NOMO-1 treated with DMSO at 0.1 percent for 48 hours (cell line): ENCODE measurements around the gene RAB11FIP4.
A peak's percentile ranks its signal among the peaks of the same experiment; 100 is the strongest.

ENCODE experiments used
- DNase-seq: peaks from one replicate; lab custom pipeline; 2025; ENCODE audit not compliant: unreplicated experiment; lab: John Stamatoyannopoulos, UW

Gene RAB11FIP4

GRCh38 chr17:31495022-31495885, 103.8 kb downstream of the RAB11FIP4 start:
- no peak for DNase-seq

DNA sequence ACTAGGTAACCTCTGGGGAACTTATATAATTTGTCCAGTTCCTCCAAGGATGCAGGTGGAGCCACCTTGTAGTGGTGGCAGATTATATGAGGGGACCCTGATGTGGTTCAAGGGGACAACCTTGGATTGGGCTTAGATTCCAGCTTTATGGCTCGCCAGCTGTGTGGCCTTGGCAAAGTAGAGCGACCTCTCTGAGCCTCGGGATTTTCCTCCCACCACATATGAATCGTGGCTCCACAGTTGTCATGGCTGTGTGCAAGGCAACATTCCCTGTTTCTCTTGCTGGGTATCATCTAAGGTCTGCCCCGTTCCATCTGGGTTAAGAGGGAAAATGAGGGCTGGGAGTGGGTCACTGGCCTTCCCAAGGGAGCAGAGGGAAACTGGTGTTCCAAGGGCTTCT, 104.6 kb downstream of the RAB11FIP4 start:
- DNase-seq: no peak

GRCh38 chr17:31496601-31497000, 105.1 kb downstream of the RAB11FIP4 start:
- DNase-seq: no peak

- DNase-seq: no peak
Observed at GRCh38 chr17:31497431-31497830, 106.0 kb downstream of the RAB11FIP4 start.

DNA sequence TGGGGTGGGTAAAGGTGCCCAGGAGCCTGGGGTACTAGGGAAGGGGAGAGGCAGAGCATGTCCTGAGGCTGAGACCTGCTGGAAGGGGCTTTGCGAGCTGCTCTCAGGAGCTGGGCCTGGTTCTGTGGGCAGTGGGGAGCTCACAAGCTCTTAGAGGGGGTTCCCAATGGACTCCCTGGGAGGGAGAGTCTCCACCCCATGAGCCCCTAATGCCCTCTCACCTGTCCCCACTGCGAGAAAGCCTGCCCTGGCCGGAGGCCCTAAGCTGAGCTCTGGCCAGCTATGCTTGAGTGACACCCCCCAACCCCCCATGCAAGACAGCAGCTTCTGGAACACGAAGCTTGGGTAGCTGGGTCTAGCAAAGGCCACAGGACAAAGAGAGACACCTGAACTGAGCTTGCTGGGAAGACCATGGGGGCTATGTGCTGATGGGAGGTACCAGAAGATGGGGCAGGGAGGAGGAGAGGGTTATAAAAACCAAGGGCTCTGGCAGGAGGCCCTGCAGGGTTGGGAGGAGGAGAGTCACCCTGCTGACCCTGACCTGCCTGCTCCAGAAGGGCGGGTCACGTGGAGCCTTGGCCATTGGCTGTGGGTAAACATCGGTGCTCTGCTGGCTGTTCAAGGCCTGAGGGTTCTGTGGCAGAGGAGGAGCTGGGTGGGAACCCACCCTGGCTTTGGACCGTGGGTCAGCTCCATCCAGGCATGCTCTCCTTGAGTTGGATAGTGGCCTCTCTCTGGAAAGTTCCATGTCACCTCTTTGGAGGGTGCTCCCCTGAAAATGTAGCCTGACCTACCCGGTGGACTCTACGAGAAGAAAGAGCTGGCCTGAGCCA, 106.7 kb downstream of the RAB11FIP4 start:
- DNase-seq: no peak

GRCh38 chr17:31499771-31500554, 108.5 kb downstream of the RAB11FIP4 start:
- DNase-seq: no peak

- no peak for DNase-seq
Observed at GRCh38 chr17:31506517-31506916, 115.0 kb downstream of the RAB11FIP4 start.

GRCh38 chr17:31508288-31509094, 117.0 kb downstream of the RAB11FIP4 start:
- peak; percentile 49 for DNase-seq

DNA sequence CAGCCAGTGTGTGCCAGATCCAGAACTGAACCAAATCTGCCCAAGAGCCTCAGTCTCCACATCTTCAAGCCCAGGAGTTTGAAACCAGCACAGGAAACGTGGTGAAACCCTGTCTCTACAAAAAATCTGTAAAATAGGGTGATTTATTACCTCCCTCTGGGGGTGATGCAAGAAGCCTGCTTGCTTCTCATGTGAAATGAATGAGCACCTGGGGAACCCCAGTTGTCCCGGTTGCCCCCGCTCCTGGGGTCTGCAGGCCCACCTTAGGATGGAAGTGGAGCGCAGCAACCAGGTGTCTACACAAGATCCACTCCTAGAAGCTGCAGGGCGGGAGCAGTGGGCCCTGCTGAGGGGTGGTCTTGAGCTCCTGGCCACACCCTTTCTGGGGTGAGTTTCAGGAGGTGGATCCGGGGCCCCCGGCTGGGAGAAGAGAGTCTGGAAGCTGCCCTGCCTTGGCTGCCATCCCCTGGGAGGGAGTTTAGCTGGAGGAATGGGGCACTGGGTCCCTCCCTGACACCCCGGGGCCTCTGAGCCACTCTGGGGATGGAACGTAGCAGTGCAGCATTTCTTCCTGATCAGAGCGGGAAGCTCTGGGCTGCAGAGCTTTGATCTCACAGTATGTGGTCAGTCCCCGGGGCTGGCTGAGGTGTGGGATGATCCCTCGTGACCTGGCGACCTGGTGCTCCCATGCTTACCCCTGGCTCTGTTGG, 117.8 kb downstream of the RAB11FIP4 start:
- DNase-seq: peak; percentile 49

DNA sequence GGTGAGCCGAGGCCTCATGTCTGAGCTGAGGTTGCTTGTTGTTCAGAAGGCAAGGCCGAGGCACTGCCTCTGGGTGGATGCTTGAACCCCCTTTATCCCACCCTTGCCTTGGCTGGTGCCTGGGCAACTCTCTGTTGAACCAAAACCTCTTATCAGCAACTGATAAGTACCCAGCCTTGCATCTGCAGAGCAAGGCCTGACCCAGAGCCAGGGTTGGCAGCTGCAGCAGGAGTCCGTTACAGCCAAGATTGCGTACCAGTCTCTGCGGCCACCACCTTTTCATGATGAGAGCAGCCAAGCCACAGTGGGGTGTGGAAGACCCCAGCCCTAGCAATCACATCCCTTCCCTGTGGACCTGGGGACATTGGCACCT, 118.3 kb downstream of the RAB11FIP4 start:
- DNase-seq: no peak

DNA sequence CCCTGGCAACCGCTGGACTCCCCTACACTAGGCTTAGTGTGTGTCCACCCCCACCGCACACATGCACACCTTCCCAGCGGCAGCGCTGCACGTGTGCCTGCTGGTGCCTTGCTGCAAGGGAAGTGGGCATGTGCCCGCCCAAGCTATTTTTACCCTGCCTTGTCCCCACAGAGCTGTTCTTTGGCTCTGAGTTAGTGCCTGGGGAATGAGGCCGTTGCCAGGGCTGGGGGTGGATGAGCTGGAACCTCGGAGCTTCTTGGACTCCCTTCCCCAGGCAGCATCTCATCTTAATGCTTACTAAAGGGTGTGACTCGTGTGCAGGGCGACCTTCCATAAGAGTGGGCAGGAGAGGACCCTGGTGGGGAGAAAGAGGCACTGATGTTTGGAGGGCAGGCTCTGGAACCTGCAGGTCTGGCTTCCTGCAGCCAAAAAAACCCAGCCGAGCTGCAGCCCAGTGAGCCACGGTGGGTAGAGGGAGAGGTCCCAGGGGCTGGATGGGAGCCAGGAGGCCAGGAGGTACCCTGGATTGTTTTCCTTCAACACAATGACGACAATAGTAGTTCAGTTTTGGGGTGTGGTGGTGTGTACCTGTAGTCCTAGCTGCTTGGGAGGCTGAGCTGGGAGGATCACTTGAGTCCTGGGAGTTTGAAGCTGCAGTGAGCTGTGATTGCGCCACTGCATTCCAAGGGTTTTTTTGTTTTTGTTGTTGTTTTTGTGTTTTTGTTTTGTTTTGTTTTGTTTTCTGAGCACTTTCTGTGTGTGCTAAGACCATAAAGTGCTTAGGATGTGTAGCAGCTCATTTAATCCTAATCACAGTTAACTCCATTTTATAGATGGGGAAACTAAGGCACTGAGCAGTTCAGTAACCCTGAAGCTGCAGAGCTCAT, 119.1 kb downstream of the RAB11FIP4 start:
- DNase-seq: no peak

GRCh38 chr17:31511195-31511578, 119.7 kb downstream of the RAB11FIP4 start:
- DNase-seq: no peak

GRCh38 chr17:31511580-31511979, 120.1 kb downstream of the RAB11FIP4 start:
- no peak for DNase-seq

- no peak for DNase-seq
Observed at GRCh38 chr17:31512104-31512740, 120.7 kb downstream of the RAB11FIP4 start.

DNA sequence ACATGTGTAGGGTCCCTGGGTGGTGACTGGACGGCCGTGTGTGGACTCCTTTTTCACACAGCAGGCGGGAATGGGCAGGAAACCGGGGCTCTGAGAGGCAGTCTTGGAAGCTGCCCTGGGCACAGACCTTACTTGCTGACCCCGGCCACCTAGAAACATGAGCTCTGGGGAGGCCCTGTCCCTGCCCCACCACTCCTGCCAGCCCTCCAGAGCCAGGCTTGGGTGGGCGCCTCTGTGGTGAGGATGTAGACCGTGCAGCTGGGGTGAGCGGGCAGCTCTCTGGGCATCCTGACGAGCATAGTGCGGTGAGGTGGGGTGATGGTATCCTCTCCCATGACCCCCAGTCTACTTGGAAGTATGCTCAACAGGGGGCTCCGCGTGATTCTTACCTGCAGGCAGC, 121.3 kb downstream of the RAB11FIP4 start:
- DNase-seq: no peak

- DNase-seq: no peak
Observed at GRCh38 chr17:31513731-31514427, 122.4 kb downstream of the RAB11FIP4 start.

DNA sequence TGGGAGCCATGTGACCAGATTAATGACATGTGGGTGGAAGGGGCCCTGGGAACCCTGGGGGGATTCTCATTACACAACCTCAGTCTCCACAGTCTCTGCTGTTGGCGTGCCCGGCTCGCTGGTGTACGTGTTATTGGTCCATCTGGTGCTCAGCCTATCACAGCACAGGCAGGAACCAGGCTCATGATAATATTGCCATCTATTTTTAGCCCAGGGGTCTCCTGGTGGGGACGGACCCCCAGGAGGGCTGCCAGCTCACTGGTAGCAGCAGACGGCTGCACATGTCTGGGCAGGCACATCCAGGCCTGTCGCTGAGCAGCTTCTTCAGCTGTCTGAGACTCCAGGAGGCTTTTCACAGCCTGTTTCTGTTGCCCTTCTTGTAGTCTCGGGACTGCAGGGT, 123.8 kb downstream of the RAB11FIP4 start:
- no peak for DNase-seq

GRCh38 chr17:31517524-31517923, 126.0 kb downstream of the RAB11FIP4 start:
- no peak for DNase-seq
